Small intestine (tissue), 7 donors: ENCODE data around the gene CCDC82. TPM values are rescaled to one million over a fixed set of nuclear protein-coding genes. Genes with fewer than 3 reads are reported as not detected.

Experiments
- DNase-seq, 2 donors: peaks; one replicate each; pipeline versions ENCODE4 v3.0.0 to v3.0.0-alpha.2; 2013
- FAIRE-seq: peaks from 2 replicates; lab custom pipeline; 2012; peaks lifted over from hg19 to GRCh38; lab: Jason Lieb, UNC
- H3K27ac ChIP-seq, 3 donors: one replicate each; pipeline ENCODE4 v1.5.1; 2013; ENCODE audit warnings: low read length in 2 of 3, mild to moderate bottlenecking in 2 of 3, control low read depth in 1 of 3, inconsistent platforms in 1 of 3, low read depth in 1 of 3, moderate library complexity in 1 of 3
- H3K27me3 ChIP-seq, 3 donors: one replicate each; pipeline ENCODE4 v1.6.1; 2013; ENCODE audit warnings: low read length in 3 of 3, inconsistent platforms in 1 of 3; ENCODE audit not compliant: control insufficient read depth in 3 of 3, insufficient read depth in 3 of 3
- H3K36me3 ChIP-seq, 3 donors: one replicate each; pipeline ENCODE4 v1.6.1; 2013; ENCODE audit warnings: low read length in 3 of 3, inconsistent platforms in 1 of 3, low read depth in 1 of 3, mild to moderate bottlenecking in 1 of 3, moderate library complexity in 1 of 3; ENCODE audit not compliant: control insufficient read depth in 3 of 3, insufficient read depth in 2 of 3
- H3K4me1 ChIP-seq, 3 donors: one replicate each; pipeline ENCODE4 v1.6.1; 2013; ENCODE audit warnings: low read length in 2 of 3, inconsistent platforms in 1 of 3, low read depth in 1 of 3, mild to moderate bottlenecking in 1 of 3, moderate library complexity in 1 of 3; ENCODE audit not compliant: control insufficient read depth in 3 of 3, insufficient read depth in 2 of 3
- H3K4me3 ChIP-seq, 3 donors: one replicate each; pipeline ENCODE4 v1.5.1; 2013; ENCODE audit warnings: low read length in 3 of 3, control low read depth in 1 of 3, inconsistent platforms in 1 of 3, low read depth in 1 of 3, mild to moderate bottlenecking in 1 of 3, moderate library complexity in 1 of 3
- H3K9me3 ChIP-seq, 2 donors: one replicate each; pipeline ENCODE4 v1.6.1; 2013; ENCODE audit warnings: low read depth in 1 of 2, low read length in 1 of 2; ENCODE audit not compliant: control insufficient read depth in 2 of 2, insufficient read depth in 1 of 2
- WGBS, 3 donors: extraction: QIAGEN DNeasy Blood & Tissue Kit; methylation state at CpG; one replicate each; pipeline ENCODE4 v1.1.7; 2013; 5-methylcytosine and 5-hydroxymethylcytosine counted together
- polyA plus RNA-seq, 4 donors: library from polyadenylated mRNA; stranded (reverse) in 3 of 4; unstranded in 1 of 4; fragments of 200-250 nt in 3 of 4; fragments of 120-200 nt in 1 of 4; gene quantifications; one replicate each; pipeline versions ENCODE4 v1.2.1 to v1.2.3, GENCODE V29; 2013
- donor health status: healthy with polysubstance abuse.
- donor health status: control.
- donor health status: control.
- donor health status: Bipolar disorder and iron deficiency.
- donor health status: healthy.

CCDC82 gene
- polyA plus RNA-seq, 4 donors, result 10.3 to 22.9 (median 12.2) TPM

- H3K27ac ChIP-seq, result no peak overlapping the region
- no peaks in the 10 kb centered on the region for H3K4me1 ChIP-seq
- DNase-seq (no peak), FAIRE-seq (no peak)
- no peaks in the 10 kb centered on the region for H3K9me3 ChIP-seq
- H3K27me3 ChIP-seq, result no peaks in the 10 kb centered on the region
- whole genome bisulfite sequencing, 3 donors, result 93 to 97% (median 94%) methylated on average over 1 of the region's 1 CpG
- peaks cover 0 to 2% (median 1%) of the 10 kb centered on the region in 3 donors for H3K36me3 ChIP-seq
- H3K4me3 ChIP-seq, result no peak overlapping the region
These were observed 31.9 kb downstream of the CCDC82 start for GRCh38 chr11:96357794-96358193.

- Histone ChIP-seq H3K27ac (no peak overlapping the region), H3K36me3 (peaks cover 1 to 3% (median 2%) of the 10 kb centered on the region in 3 donors), H3K4me1 (no peaks in the 10 kb centered on the region), H3K9me3 (no peaks in the 10 kb centered on the region), H3K27me3 (no peaks in the 10 kb centered on the region), H3K4me3 (no peak overlapping the region)
- WGBS, 3 donors, result 96 to 98% (median 97%) methylated on average over 4 of the region's 4 CpGs
- DNase-seq (no peak), FAIRE-seq (no peak)
These were observed 32.9 kb downstream of the CCDC82 start for GRCh38 chr11:96356848-96357247.

DNA sequence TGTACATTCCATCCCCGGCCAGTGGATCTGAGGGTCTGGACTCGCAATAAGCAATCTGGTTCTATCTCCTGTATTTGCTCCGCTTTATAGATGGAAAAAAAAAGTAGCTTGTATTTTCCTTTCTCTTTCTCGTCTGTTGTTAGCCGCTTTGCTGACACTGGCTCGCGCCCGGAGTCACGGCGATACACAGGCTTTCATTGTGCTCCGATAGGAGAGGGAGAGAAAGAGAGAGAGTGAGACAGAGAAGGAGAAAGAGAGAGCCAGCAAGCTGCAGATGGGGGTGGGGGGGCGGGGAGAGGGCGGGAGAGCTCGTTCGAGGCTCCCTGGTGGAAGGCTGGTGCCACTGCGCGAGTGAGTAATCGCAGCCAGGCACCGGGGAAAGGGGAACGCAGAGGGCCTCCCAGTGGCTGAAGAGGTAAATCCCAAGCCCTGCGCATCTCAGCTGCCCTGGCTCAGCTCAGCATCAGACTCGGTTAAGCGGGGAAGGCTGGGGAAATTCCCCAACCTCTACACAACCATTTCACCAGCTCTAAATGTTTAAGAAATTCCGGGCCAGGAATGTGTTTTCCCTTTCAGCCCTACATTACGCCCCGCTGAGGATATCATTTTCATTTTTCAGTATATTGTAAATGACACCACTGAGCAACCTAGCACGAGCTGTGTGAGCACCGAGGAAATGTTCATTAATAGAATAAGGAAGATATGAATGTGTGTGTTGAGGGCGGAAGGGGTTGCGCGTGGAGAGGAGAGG lies 46.6 kb downstream of the CCDC82 start, which contains the start of gene MAML2:
Gene MAML2 (minus strand): TSS at position 235 of the 751 bp plus-strand sequence. CDS start 1,300 bp downstream, outside the sequence.
- FAIRE-seq, result no peak
- WGBS, 3 donors, result 1 to 6% (median 2%) methylated on average over 27 to 31 of the region's 31 CpGs

DNA sequence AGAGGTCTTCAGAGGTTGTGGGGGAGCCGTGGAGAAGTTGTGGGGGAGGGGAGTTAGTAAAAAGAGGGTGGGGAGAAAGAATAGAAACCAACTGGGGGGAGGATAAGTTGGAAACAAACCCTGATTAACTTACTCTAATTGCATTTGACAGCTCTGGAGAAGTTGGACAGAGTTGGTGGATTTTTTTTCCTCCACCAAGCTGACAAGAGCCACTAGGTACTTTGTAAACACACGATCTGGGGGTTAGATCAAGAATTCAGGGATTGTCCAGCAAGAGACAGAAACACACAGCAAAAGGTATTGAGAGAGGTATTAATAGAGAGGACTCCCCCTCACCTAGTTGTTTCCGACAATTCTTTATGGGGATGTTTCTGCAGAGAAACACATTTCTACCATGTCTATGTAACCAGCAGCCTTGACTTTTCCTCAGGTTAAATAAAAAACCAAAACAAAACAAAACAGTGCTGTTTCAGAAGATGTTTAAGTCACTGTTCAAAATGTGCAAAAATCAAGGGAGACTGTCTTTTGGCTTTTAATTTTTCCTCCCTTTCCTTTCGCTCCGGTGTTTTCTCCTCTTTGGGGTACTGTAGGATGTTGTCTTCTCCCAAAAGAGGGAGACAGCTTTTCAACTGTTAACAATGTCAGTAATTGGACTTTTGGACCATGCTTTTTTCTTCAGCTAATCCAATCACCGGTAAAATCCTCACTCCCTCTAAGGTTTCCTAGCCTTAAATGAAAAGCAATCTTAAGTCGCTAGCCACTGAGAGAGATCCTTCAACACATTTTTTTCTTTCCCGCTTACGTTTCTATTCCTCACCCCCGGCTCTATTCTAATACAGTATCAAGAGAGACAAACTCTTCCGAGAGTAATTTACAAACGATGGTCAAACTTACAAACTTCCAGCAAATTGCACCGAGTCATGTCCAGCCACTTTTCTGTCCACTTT lies 47.4 kb downstream of the CCDC82 start:
- no peaks in the 10 kb centered on the region for H3K36me3 ChIP-seq
- peak overlapping the region; percentile 75 to 89 (median 79) for H3K4me3 ChIP-seq
- H3K27me3 ChIP-seq, result no peaks in the 10 kb centered on the region
- no peaks in the 10 kb centered on the region for H3K9me3 ChIP-seq
- WGBS, 3 donors, result 0 to 1% (median 1%) methylated on average over 13 of the region's 13 CpGs
- H3K27ac ChIP-seq, result peak overlapping the region in 2 of 3 donors; percentile 81 to 85
- no peak for FAIRE-seq
- peaks cover 4 to 38% (median 20%) of the 10 kb centered on the region in 3 donors for H3K4me1 ChIP-seq
- DNase-seq, result peak; percentile 45 to 65

More for the DNA sequence above, 46.6 kb downstream of the CCDC82 start, which contains the start of gene MAML2:
- DNase-seq, result peak; percentile 92
- Histone ChIP-seq H3K27ac (peak within 1 kb of the TSS in 2 of 3 donors; percentile 81 to 85), H3K4me1 (peaks cover 4 to 31% (median 15%) of the 10 kb centered on the region in 3 donors), H3K27me3 (no peaks in the 10 kb centered on the region), H3K9me3 (no peaks in the 10 kb centered on the region), H3K4me3 (peak within 1 kb of the TSS; percentile 75 to 89 (median 79)), H3K36me3 (no peaks in the 10 kb centered on the region)

- peak; percentile 70 to 84 for DNase-seq
- H3K4me3 ChIP-seq, result peak overlapping the region; percentile 75 to 89 (median 79)
- H3K4me1 ChIP-seq, result peaks cover 4 to 41% (median 20%) of the 10 kb centered on the region in 3 donors
- no peaks in the 10 kb centered on the region for H3K36me3 ChIP-seq
- H3K9me3 ChIP-seq, result no peaks in the 10 kb centered on the region
- peak overlapping the region; percentile 14 to 85 (median 81) for H3K27ac ChIP-seq
- WGBS, 3 donors, result 9 to 21% (median 13%) methylated on average over 25 to 26 of the region's 26 CpGs
- H3K27me3 ChIP-seq, result no peaks in the 10 kb centered on the region
- FAIRE-seq, result no peak
These were observed 48.3 kb downstream of the CCDC82 start for GRCh38 chr11:96341211-96342013.

GRCh38 chr11:96340555-96340885 lies 49.2 kb downstream of the CCDC82 start:
- 66 to 85% (median 76%) methylated on average over 4 of the region's 4 CpGs for WGBS, 3 donors
- DNase-seq (peak in 1 of 2 donors; percentile 20), FAIRE-seq (no peak)
- Histone ChIP-seq H3K36me3 (no peaks in the 10 kb centered on the region), H3K4me1 (peaks cover 5 to 44% (median 23%) of the 10 kb centered on the region in 3 donors), H3K4me3 (peak overlapping the region in 2 of 3 donors; percentile 31 to 89), H3K27ac (peak overlapping the region in 2 of 3 donors; percentile 81 to 85), H3K27me3 (no peaks in the 10 kb centered on the region), H3K9me3 (no peaks in the 10 kb centered on the region)

- no peaks in the 10 kb centered on the region for H3K27me3 ChIP-seq
- no peak for FAIRE-seq
- H3K4me1 ChIP-seq, result peaks cover 7 to 44% (median 25%) of the 10 kb centered on the region in 3 donors
- peak overlapping the region; percentile 45 to 81 (median 57) for H3K27ac ChIP-seq
- no peaks in the 10 kb centered on the region for H3K9me3 ChIP-seq
- no peak for DNase-seq
- 66 to 82% (median 76%) methylated on average over 7 of the region's 7 CpGs for WGBS, 3 donors
- H3K4me3 ChIP-seq, result peak overlapping the region; percentile 2 to 37 (median 31)
- no peaks in the 10 kb centered on the region for H3K36me3 ChIP-seq
These were observed 49.8 kb downstream of the CCDC82 start for GRCh38 chr11:96339706-96340554.
